K562 (cell line): ENCODE measurements around the gene ZNF772. TPM values are rescaled to one million over a fixed set of nuclear protein-coding genes. Genes with fewer than 3 reads are reported as not detected.

ENCODE experiments used
- ASH1L ChIP-seq: fragments of 450-650 bp; IDR thresholded peaks from 2 replicates; pipeline ENCODE4 v1.6.1; 2018; ENCODE audit warnings: borderline replicate concordance, mild to moderate bottlenecking, low read depth; ENCODE audit not compliant: partially characterized antibody
- CSDE1 ChIP-seq, 2 experiments: fragments of 450-650 bp; IDR thresholded peaks; 2 replicates each; pipeline ENCODE4 v1.6.1; 2016; ENCODE audit warnings: mild to moderate bottlenecking in 1 of 2
- DIDO1 ChIP-seq: fragments of 450-650 bp; IDR thresholded peaks from 2 replicates; pipeline ENCODE4 v1.6.1; 2016; ENCODE audit warnings: low read depth, missing biosample characterization, missing genetic modification characterization
- GATA2 ChIP-seq: sonication (generic); formaldehyde crosslinking; IDR thresholded peaks from 2 replicates; pipeline ENCODE4 v1.4.0; 2020; ENCODE audit warnings: mild to moderate bottlenecking, missing genetic modification reagents
- KLF6 ChIP-seq: fragments of 250-450 bp; sonication (Bioruptor Pico); IDR thresholded peaks from 2 replicates; pipeline ENCODE4 v1.4.0; 2020; ENCODE audit warnings: mild to moderate bottlenecking, moderate library complexity, borderline replicate concordance
- LCOR ChIP-seq: sonication (generic); formaldehyde crosslinking; IDR thresholded peaks from 2 replicates; pipeline ENCODE4 v1.8.0; 2022; ENCODE audit warnings: mild to moderate bottlenecking, missing genetic modification reagents
- MAFF ChIP-seq: IDR thresholded peaks from 2 replicates; pipeline ENCODE4 v1.6.1; 2012; ENCODE audit warnings: low read length, improper control_type of control experiment
- MCM3 ChIP-seq: fragments of 450-650 bp; IDR thresholded peaks from 2 replicates; pipeline ENCODE4 v1.6.1; 2016
- MIER1 ChIP-seq: fragments of 450-650 bp; IDR thresholded peaks from 2 replicates; pipeline ENCODE4 v1.6.1; 2016; ENCODE audit warnings: antibody characterized with exemption, mild to moderate bottlenecking, low read depth
- PYGO2 ChIP-seq: fragments of 450-650 bp; IDR thresholded peaks from 2 replicates; pipeline ENCODE4 v1.6.1; 2016; ENCODE audit warnings: mild to moderate bottlenecking, missing genetic modification characterization, moderate library complexity, missing compliant biosample characterization
- TFAM ChIP-seq: fragments of 250-450 bp; sonication (Bioruptor Pico); conservative IDR thresholded peaks from 2 replicates; pipeline ENCODE4 v1.5.0; 2021; ENCODE audit warnings: mild to moderate bottlenecking, moderate library complexity
- ZNF408 ChIP-seq: fragments of 250-450 bp; sonication (Bioruptor Pico); IDR thresholded peaks from 2 replicates; pipeline ENCODE4 v1.4.0; 2020; ENCODE audit warnings: low read depth, mild to moderate bottlenecking, moderate library complexity
- ZNF76 ChIP-seq: fragments of 250-450 bp; sonication (Bioruptor Pico); IDR thresholded peaks from 2 replicates; pipeline ENCODE4 v1.4.0; 2020; ENCODE audit warnings: mild to moderate bottlenecking, moderate library complexity, borderline replicate concordance
- polyA plus RNA-seq, 8 experiments: library from polyadenylated mRNA; depleted of rRNA in 4 of 8; stranded (reverse) in 5 of 8; unstranded in 3 of 8; fragments of >200 nt; fragmentation: Nextera tagmentation in 2 of 8; fragmentation: Illumina TruSeq in 1 of 8; extraction: Ambion mirVana in 2 of 8; extraction: Trizol in 1 of 8; gene quantifications; 2 replicates each; pipeline versions ENCODE4 v1.2.1 to v1.2.3, GENCODE V29; 2011 to 2014; ENCODE audit warnings: inconsistent platforms in 1 of 8, missing spikeins in 1 of 8
- total RNA-seq, 7 experiments: library from RNA; depleted of rRNA in 6 of 7; stranded (reverse); fragments of >200 nt in 6 of 7; fragmentation: Illumina TruSeq in 2 of 7; extraction: Trizol in 2 of 7; gene quantifications; 2 replicates each; pipeline versions ENCODE4 v1.2.1 to v1.2.3, GENCODE V29; 2011 to 2021; ENCODE audit warnings: low replicate concordance in 1 of 7
- TF ChIP-seq, protein P1 (sequence below): IDR thresholded peaks from 2 replicates; pipeline ENCODE4 v1.6.1; 2016; ENCODE audit warnings: missing genetic modification characterization, missing compliant biosample characterization
- TF ChIP-seq, protein P2 (sequence below), 2 experiments: fragments of 150-350 bp in 1 of 2; IDR thresholded peaks; 2 replicates each; pipeline ENCODE4 v1.6.1; 2012 to 2016; ENCODE audit warnings: low read depth in 2 of 2, low read length in 2 of 2, mild to moderate bottlenecking in 1 of 2, moderate library complexity in 1 of 2
- TF ChIP-seq, protein P3 (sequence below), 2 experiments: fragments of 450-650 bp; conservative IDR thresholded peaks; 2 replicates each; pipeline ENCODE4 v1.6.1; 2017; ENCODE audit warnings: mild to moderate bottlenecking in 2 of 2, moderate library complexity in 2 of 2
- TF ChIP-seq, protein P4 (sequence below): fragments of 250-450 bp; sonication (Bioruptor Pico); IDR thresholded peaks from 2 replicates; pipeline ENCODE4 v1.5.0; 2021; ENCODE audit warnings: mild to moderate bottlenecking, moderate library complexity

ZNF772 gene
- total and polyA plus RNA-seq, 9 of the 15 experiments (the other 6 are each of a cell fraction or from before 2014, with no cell fraction given) = 0.13 to 1.9 (median 1.1) TPM

DNA sequence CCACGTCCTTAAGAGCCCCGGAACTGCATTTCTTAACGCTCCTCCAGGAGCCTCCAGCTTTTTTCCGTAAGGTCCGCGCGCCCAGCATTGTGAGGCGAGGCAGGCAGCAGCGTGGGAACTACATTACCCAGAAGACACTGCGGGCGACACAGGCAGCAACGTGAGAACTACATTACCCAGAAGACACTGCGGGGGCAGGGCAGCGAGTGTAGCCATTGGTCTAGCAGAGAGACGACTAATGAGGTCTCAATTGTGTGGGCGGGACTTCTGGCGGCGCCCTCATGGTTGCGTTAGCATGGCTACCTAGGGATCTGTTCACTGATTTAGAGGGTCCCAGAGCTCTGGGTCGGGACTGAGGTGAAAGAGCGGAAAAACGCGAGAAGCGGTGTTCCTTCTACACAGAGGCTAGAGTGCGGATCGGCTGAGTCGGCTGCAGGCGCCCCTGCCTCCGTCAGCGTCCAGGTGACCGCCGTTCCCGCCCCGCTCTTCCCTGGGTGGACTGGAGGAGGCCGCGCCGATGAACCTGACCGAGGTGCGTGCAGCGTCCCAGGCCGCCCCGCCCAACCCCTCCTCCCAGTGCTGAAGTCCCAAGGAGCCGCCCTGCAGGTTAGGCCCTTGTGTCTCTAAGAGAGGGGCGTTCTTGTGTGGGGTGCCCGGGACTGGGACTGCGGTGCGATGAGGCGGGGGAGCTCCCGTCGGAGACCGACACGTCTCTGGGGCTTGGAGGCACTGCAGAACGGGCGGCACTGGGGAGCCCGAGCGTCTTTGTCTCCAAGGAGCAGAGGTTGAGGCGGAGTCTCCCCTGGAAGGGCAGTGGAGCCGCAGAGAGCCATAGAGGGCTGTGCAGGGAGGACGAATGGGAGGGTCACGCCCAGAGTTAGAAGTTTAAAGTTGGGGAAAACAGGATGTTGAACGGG is 42.0 kb downstream of the ZNF772 start, which contains the start of gene ZNF749 (continued):
- TF ChIP-seq, protein P1, sequence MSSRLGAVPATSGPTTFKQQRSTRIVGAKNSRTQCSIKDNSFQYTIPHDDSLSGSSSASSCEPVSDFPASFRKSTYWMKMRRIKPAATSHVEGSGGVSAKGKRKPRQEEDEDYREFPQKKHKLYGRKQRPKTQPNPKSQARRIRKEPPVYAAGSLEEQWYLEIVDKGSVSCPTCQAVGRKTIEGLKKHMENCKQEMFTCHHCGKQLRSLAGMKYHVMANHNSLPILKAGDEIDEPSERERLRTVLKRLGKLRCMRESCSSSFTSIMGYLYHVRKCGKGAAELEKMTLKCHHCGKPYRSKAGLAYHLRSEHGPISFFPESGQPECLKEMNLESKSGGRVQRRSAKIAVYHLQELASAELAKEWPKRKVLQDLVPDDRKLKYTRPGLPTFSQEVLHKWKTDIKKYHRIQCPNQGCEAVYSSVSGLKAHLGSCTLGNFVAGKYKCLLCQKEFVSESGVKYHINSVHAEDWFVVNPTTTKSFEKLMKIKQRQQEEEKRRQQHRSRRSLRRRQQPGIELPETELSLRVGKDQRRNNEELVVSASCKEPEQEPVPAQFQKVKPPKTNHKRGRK = no peak
- TF ChIP-seq KLF6 (CRISPR knock-in tag) = no peak
- TF ChIP-seq, protein P2, sequence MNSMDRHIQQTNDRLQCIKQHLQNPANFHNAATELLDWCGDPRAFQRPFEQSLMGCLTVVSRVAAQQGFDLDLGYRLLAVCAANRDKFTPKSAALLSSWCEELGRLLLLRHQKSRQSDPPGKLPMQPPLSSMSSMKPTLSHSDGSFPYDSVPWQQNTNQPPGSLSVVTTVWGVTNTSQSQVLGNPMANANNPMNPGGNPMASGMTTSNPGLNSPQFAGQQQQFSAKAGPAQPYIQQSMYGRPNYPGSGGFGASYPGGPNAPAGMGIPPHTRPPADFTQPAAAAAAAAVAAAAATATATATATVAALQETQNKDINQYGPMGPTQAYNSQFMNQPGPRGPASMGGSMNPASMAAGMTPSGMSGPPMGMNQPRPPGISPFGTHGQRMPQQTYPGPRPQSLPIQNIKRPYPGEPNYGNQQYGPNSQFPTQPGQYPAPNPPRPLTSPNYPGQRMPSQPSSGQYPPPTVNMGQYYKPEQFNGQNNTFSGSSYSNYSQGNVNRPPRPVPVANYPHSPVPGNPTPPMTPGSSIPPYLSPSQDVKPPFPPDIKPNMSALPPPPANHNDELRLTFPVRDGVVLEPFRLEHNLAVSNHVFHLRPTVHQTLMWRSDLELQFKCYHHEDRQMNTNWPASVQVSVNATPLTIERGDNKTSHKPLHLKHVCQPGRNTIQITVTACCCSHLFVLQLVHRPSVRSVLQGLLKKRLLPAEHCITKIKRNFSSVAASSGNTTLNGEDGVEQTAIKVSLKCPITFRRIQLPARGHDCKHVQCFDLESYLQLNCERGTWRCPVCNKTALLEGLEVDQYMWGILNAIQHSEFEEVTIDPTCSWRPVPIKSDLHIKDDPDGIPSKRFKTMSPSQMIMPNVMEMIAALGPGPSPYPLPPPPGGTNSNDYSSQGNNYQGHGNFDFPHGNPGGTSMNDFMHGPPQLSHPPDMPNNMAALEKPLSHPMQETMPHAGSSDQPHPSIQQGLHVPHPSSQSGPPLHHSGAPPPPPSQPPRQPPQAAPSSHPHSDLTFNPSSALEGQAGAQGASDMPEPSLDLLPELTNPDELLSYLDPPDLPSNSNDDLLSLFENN (IDR thresholded peaks at IDR 0.05; ENCODE audit: low read depth in 2 of 2, low read length in 2 of 2) = no peak
- TF ChIP-seq CSDE1 (IDR thresholded peaks at IDR 0.05) = no peak
- no peak for TF ChIP-seq MIER1
- TF ChIP-seq TFAM (CRISPR knock-in tag) = no peak
- TF ChIP-seq MAFF = no peak
- no peak for TF ChIP-seq ASH1L
- TF ChIP-seq PYGO2 (tag) = no peak
- TF ChIP-seq GATA2 = no peak
- no peak for TF ChIP-seq MCM3
- TF ChIP-seq ZNF76 (CRISPR knock-in tag) = no peak
- no peak for TF ChIP-seq ZNF408 (CRISPR knock-in tag)
- no peak for TF ChIP-seq DIDO1 (tag)
- TF ChIP-seq, protein P3, sequence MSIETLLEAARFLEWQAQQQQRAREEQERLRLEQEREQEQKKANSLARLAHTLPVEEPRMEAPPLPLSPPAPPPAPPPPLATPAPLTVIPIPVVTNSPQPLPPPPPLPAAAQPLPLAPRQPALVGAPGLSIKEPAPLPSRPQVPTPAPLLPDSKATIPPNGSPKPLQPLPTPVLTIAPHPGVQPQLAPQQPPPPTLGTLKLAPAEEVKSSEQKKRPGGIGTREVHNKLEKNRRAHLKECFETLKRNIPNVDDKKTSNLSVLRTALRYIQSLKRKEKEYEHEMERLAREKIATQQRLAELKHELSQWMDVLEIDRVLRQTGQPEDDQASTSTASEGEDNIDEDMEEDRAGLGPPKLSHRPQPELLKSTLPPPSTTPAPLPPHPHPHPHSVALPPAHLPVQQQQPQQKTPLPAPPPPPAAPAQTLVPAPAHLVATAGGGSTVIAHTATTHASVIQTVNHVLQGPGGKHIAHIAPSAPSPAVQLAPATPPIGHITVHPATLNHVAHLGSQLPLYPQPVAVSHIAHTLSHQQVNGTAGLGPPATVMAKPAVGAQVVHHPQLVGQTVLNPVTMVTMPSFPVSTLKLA (conservative IDR thresholded peaks at IDR 0.05) = peak; percentile 80 to 89; a peak in 3 of 4 replicates
- TF ChIP-seq LCOR (CRISPR knock-in tag) = peak; percentile 25; the same call in 1 of the 2 replicates
- TF ChIP-seq, protein P4, sequence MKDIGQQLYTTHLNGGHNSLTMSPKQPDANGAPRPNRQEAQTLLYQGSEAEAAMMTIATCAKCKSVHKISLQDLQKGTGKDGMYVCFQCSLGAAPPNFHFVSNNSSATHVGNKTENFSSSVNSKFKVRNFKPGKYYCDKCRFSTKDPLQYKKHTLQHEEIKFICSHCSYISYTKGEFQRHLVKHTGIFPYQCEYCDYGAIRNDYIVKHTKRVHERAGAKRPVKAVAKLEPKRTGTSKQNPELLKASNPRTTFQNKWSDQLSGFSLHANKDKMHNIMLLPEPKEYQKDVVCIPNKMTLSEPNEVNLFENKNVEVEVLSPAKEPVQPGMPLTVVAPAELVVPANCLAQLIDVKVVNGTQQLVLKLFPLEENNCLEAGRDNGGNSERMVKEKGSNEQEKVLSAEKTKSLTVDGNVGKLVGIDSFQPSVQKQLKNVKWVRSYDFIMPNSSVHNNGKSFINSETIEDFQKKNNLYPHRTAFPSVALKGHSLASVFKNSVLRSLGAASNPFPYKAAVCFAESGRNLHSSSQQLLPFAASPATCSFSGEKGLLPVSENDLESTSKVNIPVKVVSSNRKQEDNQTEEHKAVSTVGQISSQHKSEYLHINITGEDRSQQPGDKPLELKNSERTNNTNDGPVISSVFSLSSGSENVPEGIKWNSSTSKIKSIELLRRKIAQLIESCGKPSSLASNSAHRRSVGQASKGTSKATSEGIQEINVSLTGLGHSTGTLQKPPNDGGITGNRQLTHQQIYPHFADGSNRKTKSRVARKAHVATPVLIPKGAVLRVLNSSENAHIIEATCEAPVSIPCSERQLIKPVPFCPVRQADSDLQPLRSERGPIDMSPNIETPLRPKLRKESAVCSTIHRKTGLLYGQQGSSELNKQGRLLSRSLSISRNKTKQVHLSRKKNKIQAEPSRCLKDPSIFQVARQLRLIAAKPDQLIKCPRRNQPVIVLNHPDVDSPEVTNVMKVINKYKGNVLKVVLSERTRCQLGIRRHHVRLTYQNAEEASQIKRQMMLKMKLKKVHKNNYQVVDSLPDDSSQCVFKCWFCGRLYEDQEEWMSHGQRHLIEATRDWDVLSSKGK (CRISPR knock-in tag) = no peak
